Fibroblast of skin of scalp (primary cell): Measurements from ENCODE around the gene OS9.

Experiments
- DNase-seq: peaks from one replicate; pipeline ENCODE4 v3.0.0-alpha.2; 2013

OS9 gene

DNA sequence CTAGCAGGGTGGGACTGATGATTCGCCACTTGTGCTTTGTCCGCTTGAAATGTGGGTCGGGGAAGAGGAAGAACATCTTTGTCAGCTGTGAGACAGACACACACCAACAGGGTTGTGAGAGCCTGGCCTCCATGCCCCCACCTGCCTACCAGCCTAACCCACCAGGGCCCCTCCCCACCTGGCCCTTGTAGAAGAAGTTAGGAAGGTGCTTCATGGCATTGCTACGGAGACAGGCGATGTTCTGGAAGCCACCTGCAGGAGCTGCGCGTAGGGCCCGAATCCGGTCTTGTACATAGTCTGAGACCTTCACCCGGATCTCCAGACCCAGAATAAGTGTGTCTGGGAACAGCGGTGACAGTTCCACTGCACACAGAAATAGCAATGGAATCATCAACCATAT, 75.7 kb downstream of the OS9 start:
- no peak for DNase-seq

DNA sequence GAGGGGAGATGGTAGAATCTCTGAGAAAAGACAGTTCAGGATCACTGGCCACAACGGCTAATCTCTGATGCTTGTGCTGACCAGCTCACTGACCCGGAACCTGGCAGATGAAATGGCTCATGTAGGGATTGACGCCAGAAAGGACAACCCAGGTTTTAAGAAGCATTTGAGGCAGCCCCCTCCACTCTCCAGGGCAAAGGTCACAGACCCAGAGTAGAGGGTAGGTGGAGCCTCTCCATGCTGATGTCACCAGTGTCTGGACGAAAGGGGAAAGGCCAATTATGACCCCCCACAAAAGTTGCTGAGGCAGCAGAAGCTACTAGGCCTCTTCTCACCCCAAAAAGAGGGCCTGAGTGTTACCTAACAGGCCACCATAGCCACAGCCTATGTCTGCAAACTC, 76.8 kb downstream of the OS9 start:
- DNase-seq: no peak
